ENCODE data around the gene UBE3A. TPM values are rescaled to one million over a fixed set of nuclear protein-coding genes. Genes with fewer than 3 reads are reported as not detected.

The UBE3A gene
- total and polyA plus RNA-seq, 9 donors = 27.0 to 130 (median 93.0) TPM

DNA sequence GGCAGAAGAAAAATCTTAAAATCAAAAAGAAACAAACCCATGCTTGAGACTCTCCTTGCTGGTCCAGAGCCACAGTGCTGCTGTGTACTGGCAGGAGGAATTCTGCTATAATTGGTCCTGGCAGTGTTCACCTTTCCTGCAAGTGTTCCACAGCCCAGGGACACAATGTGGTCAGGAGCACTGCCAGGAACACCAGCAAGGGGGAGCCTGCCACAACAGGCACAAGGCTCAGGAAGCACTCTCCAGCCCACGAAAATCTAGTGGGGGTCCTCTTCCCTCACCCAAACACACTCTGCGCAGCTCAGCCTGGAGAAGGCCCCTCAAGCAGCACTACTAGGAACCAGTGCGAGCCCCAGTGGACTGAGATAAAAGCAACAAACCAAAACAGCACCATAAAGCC, 92.9 kb downstream of the UBE3A start:
- Histone ChIP-seq H3K9me3 (no peaks in the 10 kb centered on the region), H3K27ac (no peak overlapping the region), H3K36me3 (no peaks in the 10 kb centered on the region), H3K4me3 (no peak overlapping the region), H3K4me1 (ENCODE audit: insufficient read depth) (no peaks in the 10 kb centered on the region), H3K27me3 (no peaks in the 10 kb centered on the region)
- TF ChIP-seq EP300 (IDR thresholded peaks at IDR 0.05) = no peak
- no peak for TF ChIP-seq POLR2A (IDR thresholded peaks at IDR 0.05)
- TF ChIP-seq, protein P1, sequence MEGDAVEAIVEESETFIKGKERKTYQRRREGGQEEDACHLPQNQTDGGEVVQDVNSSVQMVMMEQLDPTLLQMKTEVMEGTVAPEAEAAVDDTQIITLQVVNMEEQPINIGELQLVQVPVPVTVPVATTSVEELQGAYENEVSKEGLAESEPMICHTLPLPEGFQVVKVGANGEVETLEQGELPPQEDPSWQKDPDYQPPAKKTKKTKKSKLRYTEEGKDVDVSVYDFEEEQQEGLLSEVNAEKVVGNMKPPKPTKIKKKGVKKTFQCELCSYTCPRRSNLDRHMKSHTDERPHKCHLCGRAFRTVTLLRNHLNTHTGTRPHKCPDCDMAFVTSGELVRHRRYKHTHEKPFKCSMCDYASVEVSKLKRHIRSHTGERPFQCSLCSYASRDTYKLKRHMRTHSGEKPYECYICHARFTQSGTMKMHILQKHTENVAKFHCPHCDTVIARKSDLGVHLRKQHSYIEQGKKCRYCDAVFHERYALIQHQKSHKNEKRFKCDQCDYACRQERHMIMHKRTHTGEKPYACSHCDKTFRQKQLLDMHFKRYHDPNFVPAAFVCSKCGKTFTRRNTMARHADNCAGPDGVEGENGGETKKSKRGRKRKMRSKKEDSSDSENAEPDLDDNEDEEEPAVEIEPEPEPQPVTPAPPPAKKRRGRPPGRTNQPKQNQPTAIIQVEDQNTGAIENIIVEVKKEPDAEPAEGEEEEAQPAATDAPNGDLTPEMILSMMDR (IDR thresholded peaks at IDR 0.05) = no peak
- DNase-seq = no peak
- WGBS, 3 donors = 78 to 84% (median 81%) methylated on average over 3 of the region's 3 CpGs
- intact Hi-C loops (cut with DNase I) = no loop called here

DNA sequence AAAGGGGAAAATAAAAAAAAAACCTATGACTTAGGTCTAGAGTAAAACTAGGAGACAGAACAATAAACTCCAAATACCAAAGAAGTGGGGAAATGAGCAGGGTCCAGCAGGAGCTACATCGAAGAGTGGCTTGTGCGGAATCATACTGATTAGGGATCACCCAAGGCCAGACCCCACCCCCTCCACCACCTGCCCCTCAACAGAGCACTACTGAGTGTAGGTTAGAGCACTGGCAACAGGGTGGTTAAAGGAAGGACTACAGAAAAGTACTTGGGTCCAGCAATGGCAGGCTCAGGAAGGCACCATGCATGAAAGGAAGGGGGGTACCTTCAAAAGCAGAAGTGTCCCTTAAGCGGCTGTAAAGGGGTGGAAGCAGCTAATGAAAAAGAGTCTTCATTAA, 96.2 kb downstream of the UBE3A start:
- H3K4me1 ChIP-seq (ENCODE audit: insufficient read depth) = no peaks in the 10 kb centered on the region
- no peak for DNase-seq
- H3K27ac ChIP-seq = no peak overlapping the region
- intact Hi-C loops (cut with DNase I) = no loop called here
- H3K27me3 ChIP-seq = no peaks in the 10 kb centered on the region
- TF ChIP-seq, protein P1 (IDR thresholded peaks at IDR 0.05) = no peak
- no peak for TF ChIP-seq EP300 (IDR thresholded peaks at IDR 0.05)
- no peak for TF ChIP-seq POLR2A (IDR thresholded peaks at IDR 0.05)
- WGBS, 3 donors = 96 to 97% (median 97%) methylated on average over 3 of the region's 3 CpGs
- no peaks in the 10 kb centered on the region for H3K36me3 ChIP-seq
- no peak overlapping the region for H3K4me3 ChIP-seq
- H3K9me3 ChIP-seq = no peaks in the 10 kb centered on the region

DNA sequence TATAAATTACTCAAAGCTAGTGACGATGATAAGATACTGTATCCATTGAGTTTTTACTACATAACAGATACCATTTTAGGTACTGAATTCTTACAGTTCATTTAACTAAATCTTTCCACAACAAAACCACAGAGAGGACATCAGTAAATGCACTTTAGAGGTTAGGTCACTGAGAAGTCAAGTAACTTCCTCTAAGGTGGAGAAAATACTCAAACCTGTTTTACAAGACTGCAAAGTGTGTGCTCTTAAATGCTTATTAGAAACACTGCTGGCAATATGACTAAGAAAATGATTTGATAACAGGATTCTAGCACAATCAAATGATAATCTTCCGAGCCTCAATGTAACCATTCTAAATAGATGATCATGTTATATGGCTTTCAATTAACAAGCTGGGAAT, 99.4 kb downstream of the UBE3A start:
- H3K36me3 ChIP-seq = no peaks in the 10 kb centered on the region
- H3K27ac ChIP-seq = no peak overlapping the region
- DNase-seq = no peak
- 97% methylated on average over 2 of the region's 2 CpGs for WGBS, 3 donors
- H3K27me3 ChIP-seq = no peaks in the 10 kb centered on the region
- H3K9me3 ChIP-seq = no peaks in the 10 kb centered on the region
- no peaks in the 10 kb centered on the region for H3K4me1 ChIP-seq (ENCODE audit: insufficient read depth)
- intact Hi-C loops (cut with DNase I) = no loop called here
- TF ChIP-seq POLR2A (IDR thresholded peaks at IDR 0.05) (no peak), EP300 (IDR thresholded peaks at IDR 0.05) (no peak)
- TF ChIP-seq, protein P1 (IDR thresholded peaks at IDR 0.05) = no peak
- H3K4me3 ChIP-seq = no peak overlapping the region

DNA sequence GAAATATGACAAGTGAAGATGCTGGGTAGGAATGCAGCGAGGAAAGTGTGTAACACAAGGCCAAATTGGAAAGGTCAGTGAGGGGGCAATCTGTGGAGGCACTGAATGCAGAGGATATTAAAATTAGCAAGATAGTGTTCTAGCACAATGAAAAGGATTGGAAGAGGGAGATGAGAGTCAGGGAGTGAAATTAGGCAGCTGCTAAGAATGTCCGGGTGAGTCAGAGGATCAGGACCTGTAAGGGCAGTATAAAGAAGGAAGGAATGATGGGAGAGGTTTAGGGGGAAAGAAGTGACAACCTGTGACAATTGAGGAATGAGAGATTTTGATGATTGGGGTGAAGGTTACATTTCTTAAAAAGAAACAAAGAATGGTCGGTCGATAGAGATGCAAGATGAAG, 103.5 kb downstream of the UBE3A start:
- DNase-seq = no peak
- 94 to 98% (median 97%) methylated on average over 4 of the region's 4 CpGs for WGBS, 3 donors
- Histone ChIP-seq H3K4me3 (no peak overlapping the region), H3K27me3 (no peaks in the 10 kb centered on the region), H3K9me3 (no peaks in the 10 kb centered on the region), H3K27ac (no peak overlapping the region), H3K36me3 (no peaks in the 10 kb centered on the region), H3K4me1 (ENCODE audit: insufficient read depth) (no peaks in the 10 kb centered on the region)
- intact Hi-C loops (cut with DNase I) = no loop called here
- TF ChIP-seq POLR2A (IDR thresholded peaks at IDR 0.05) (no peak), EP300 (IDR thresholded peaks at IDR 0.05) (no peak)
- TF ChIP-seq, protein P1 (IDR thresholded peaks at IDR 0.05) = no peak

DNA sequence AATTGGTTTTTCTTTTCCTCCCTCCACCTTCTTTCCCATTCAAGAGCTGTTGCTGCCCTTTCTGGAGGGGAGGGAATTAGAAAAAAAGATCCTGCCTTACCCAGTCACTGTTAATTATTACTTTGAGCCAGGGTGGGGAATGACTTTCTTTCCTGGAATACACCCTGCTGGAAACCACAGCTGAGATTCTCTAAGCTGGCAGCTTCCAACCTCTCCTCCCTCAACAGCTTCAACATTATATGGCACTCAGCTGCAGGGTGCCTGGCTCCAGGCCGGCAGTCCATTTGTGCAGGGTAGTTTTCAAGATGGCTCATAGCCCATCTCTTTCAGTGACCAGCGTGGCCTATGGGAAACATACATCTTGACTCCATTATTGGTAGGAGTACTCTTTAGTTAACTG, 105.8 kb downstream of the UBE3A start:
- H3K4me1 ChIP-seq (ENCODE audit: insufficient read depth) = no peaks in the 10 kb centered on the region
- no peaks in the 10 kb centered on the region for H3K36me3 ChIP-seq
- intact Hi-C loops (cut with DNase I) = no loop called here
- DNase-seq = no peak
- WGBS, 3 donors = 82 to 93% (median 91%) methylated on average over 2 of the region's 2 CpGs
- no peaks in the 10 kb centered on the region for H3K27me3 ChIP-seq
- H3K27ac ChIP-seq = no peak overlapping the region
- no peak overlapping the region for H3K4me3 ChIP-seq
- TF ChIP-seq EP300 (IDR thresholded peaks at IDR 0.05) = no peak
- TF ChIP-seq POLR2A (IDR thresholded peaks at IDR 0.05) = no peak
- TF ChIP-seq, protein P1 (IDR thresholded peaks at IDR 0.05) = no peak
- no peaks in the 10 kb centered on the region for H3K9me3 ChIP-seq
